Measurements from ENCODE around the gene NCK2.

The NCK2 gene

DNA sequence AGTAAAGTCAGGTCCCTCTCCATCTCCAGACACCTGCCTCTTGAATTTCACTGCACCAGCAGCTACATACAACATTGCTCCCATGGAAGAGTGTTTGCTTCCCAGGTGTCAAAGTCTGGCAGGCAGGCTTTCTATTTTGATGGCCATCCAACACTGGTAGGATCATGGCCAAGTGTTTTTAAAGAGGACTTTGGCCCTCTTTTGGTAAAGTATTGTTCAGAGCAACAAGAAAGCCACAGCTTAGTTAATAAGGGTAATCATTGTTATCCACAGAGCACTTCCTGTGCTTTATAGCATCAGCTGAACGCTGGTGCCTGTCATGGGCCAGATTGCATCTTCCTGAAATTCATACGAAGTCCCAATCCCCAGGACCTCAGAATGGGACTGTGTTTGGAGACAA lies 133.2 kb downstream of the NCK2 start:
- H3K9me2 ChIP-seq (replicated peaks; ENCODE audit: insufficient read depth, low read length) = no peaks in the 10 kb centered on the region
- H2AFZ ChIP-seq (ENCODE audit: low read length) = no peak overlapping the region
- TF ChIP-seq, protein P1, sequence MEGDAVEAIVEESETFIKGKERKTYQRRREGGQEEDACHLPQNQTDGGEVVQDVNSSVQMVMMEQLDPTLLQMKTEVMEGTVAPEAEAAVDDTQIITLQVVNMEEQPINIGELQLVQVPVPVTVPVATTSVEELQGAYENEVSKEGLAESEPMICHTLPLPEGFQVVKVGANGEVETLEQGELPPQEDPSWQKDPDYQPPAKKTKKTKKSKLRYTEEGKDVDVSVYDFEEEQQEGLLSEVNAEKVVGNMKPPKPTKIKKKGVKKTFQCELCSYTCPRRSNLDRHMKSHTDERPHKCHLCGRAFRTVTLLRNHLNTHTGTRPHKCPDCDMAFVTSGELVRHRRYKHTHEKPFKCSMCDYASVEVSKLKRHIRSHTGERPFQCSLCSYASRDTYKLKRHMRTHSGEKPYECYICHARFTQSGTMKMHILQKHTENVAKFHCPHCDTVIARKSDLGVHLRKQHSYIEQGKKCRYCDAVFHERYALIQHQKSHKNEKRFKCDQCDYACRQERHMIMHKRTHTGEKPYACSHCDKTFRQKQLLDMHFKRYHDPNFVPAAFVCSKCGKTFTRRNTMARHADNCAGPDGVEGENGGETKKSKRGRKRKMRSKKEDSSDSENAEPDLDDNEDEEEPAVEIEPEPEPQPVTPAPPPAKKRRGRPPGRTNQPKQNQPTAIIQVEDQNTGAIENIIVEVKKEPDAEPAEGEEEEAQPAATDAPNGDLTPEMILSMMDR (IDR thresholded peaks at IDR 0.05; ENCODE audit: low read length) = no peak
- TF ChIP-seq EZH2phosphoT487 (IDR thresholded peaks at IDR 0.05; ENCODE audit: low read length) (no peak), EZH2 (optimal IDR thresholded peaks at IDR 0.05; ENCODE audit: low read depth, low read length) (no peak)
- H3F3A ChIP-seq (ENCODE audit: insufficient read depth, low read length) = no peaks in the 10 kb centered on the region
- no peak overlapping the region for H3K27ac ChIP-seq (ENCODE audit: low read length)
- no peak overlapping the region for H3K4me2 ChIP-seq (ENCODE audit: low read depth, low read length)
- no peaks in the 10 kb centered on the region for H3K4me1 ChIP-seq (ENCODE audit: low read length)
- DNase-seq = no peak
- H3K9ac ChIP-seq (ENCODE audit: low read length) = no peak overlapping the region
- H3K36me3 ChIP-seq (replicated peaks; ENCODE audit: insufficient read depth, low read length) = peaks cover 12% of the 10 kb centered on the region
- no peak overlapping the region for H3K4me3 ChIP-seq (ENCODE audit: low read length)
- peaks cover 100% of the 10 kb centered on the region for H3K79me2 ChIP-seq (ENCODE audit: low read length)
- H4K20me1 ChIP-seq (ENCODE audit: insufficient read depth, low read length) = 0 out of 2 replicates have a peak, but pooled peaks cover 3% of the 10 kb centered on the region
- no peaks in the 10 kb centered on the region for H3K27me3 ChIP-seq (replicated peaks; ENCODE audit: insufficient read depth, low read length)
- no peaks in the 10 kb centered on the region for H3K9me3 ChIP-seq (replicated peaks; ENCODE audit: insufficient read depth, low read length)

DNA sequence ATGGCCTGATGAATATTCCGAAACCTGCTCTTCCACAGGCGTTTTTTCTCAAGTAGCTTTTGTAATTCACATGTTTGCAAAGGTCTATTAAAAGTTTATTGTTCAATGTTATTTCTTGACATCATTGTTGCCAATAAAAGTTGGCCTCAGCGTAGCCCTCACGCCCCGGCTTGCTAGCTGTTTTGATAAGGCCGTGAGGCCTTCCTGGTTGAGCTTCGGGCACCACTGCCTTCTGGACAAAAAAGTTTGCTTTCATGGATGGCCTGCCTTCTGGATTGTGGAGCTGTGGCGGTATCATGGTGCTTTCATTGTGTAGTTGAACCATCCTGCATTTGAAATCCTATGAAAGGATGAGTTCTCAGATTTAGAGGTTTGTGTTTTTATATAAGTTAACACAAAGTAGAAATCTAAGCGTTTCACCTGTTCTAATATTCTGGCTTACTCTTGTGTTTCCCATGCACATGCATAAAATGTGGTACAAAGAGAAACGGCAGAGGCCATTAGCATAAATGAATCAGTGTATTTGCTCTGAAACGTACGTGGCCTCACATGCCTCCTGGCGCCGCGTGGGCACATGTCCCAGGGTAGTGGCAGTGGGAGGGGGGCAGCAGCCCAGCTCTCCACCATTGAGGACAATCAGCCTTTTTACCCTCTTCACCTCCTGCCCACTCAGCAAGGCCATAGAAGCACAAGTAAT lies 134.5 kb downstream of the NCK2 start:
- Histone ChIP-seq H3K4me1 (ENCODE audit: low read length) (peaks cover 6% of the 10 kb centered on the region), H3K4me2 (ENCODE audit: low read depth, low read length) (no peak overlapping the region), H3K4me3 (ENCODE audit: low read length) (no peak overlapping the region), H3K36me3 (replicated peaks; ENCODE audit: insufficient read depth, low read length) (peaks cover 12% of the 10 kb centered on the region), H2AFZ (ENCODE audit: low read length) (no peak overlapping the region), H3K27me3 (replicated peaks; ENCODE audit: insufficient read depth, low read length) (no peaks in the 10 kb centered on the region), H3K9me2 (replicated peaks; ENCODE audit: insufficient read depth, low read length) (no peaks in the 10 kb centered on the region), H3K9ac (ENCODE audit: low read length) (no peak overlapping the region), H3K79me2 (ENCODE audit: low read length) (peaks cover 100% of the 10 kb centered on the region), H3K27ac (ENCODE audit: low read length) (no peak overlapping the region), H4K20me1 (ENCODE audit: insufficient read depth, low read length) (no peaks in the 10 kb centered on the region; the same call in 1 of the 2 replicates), H3F3A (ENCODE audit: insufficient read depth, low read length) (no peaks in the 10 kb centered on the region), H3K9me3 (replicated peaks; ENCODE audit: insufficient read depth, low read length) (no peaks in the 10 kb centered on the region)
- TF ChIP-seq, protein P1 (IDR thresholded peaks at IDR 0.05; ENCODE audit: low read length) = no peak
- TF ChIP-seq EZH2phosphoT487 (IDR thresholded peaks at IDR 0.05; ENCODE audit: low read length) = no peak
- TF ChIP-seq EZH2 (optimal IDR thresholded peaks at IDR 0.05; ENCODE audit: low read depth, low read length) = no peak
- DNase-seq = no peak

DNA sequence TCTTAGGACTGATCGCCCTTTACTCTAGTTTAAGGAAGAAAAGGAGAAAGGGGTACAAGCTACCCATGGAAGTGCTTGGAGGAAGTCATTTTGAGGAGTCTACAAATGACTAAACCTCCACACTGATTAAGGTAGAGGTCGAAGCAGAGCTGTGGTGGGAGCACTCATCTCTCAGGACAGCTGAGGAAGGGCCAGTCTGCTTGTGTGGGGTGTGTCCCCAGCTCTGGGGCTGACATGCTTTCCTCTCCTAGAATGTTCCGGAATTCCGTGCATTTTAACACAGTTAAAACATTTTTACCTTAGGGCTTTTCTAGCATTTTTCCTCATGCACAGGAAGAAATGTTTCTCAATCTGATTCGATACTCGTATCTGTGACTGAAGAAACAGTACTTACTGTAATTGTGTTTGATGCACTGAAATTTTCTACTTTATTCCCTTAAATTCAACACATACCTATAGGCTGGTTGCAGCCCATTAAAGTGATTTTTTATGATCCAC lies 135.1 kb downstream of the NCK2 start:
- H2AFZ ChIP-seq (ENCODE audit: low read length) = no peak overlapping the region
- H3K9me3 ChIP-seq (replicated peaks; ENCODE audit: insufficient read depth, low read length) = no peaks in the 10 kb centered on the region
- no peak overlapping the region for H3K4me2 ChIP-seq (ENCODE audit: low read depth, low read length)
- no peak for TF ChIP-seq EZH2phosphoT487 (IDR thresholded peaks at IDR 0.05; ENCODE audit: low read length)
- TF ChIP-seq EZH2 (optimal IDR thresholded peaks at IDR 0.05; ENCODE audit: low read depth, low read length) = no peak
- TF ChIP-seq, protein P1 (IDR thresholded peaks at IDR 0.05; ENCODE audit: low read length) = no peak
- H3K9me2 ChIP-seq (replicated peaks; ENCODE audit: insufficient read depth, low read length) = no peaks in the 10 kb centered on the region
- peaks cover 12% of the 10 kb centered on the region for H3K36me3 ChIP-seq (replicated peaks; ENCODE audit: insufficient read depth, low read length)
- peaks cover 5% of the 10 kb centered on the region; the same call in 1 of the 2 replicates for H4K20me1 ChIP-seq (ENCODE audit: insufficient read depth, low read length)
- no peak for DNase-seq
- H3K27ac ChIP-seq (ENCODE audit: low read length) = no peak overlapping the region
- H3K79me2 ChIP-seq (ENCODE audit: low read length) = peaks cover 100% of the 10 kb centered on the region
- H3K4me3 ChIP-seq (ENCODE audit: low read length) = no peak overlapping the region
- H3K9ac ChIP-seq (ENCODE audit: low read length) = no peak overlapping the region
- H3K27me3 ChIP-seq (replicated peaks; ENCODE audit: insufficient read depth, low read length) = no peaks in the 10 kb centered on the region
- H3K4me1 ChIP-seq (ENCODE audit: low read length) = peaks cover 12% of the 10 kb centered on the region
- H3F3A ChIP-seq (ENCODE audit: insufficient read depth, low read length) = no peaks in the 10 kb centered on the region

Data from MM.1S (cell line).